Measurements from ENCODE around the gene PNMT.

The PNMT gene

GRCh38 chr17:39683295-39683939 is 15.2 kb downstream of the PNMT start:
- Histone ChIP-seq H3K4me3 (no peak overlapping the region), H3K27ac (no peak overlapping the region)
- no peak for DNase-seq (ENCODE audit: low spot score)
- no peak for TF ChIP-seq CTCF (IDR thresholded peaks at IDR 0.05)

- H3K27ac ChIP-seq, result no peak overlapping the region
- DNase-seq (ENCODE audit: low spot score), result no peak
- TF ChIP-seq CTCF (IDR thresholded peaks at IDR 0.05), result no peak
- H3K4me3 ChIP-seq, result no peak overlapping the region
Observed at GRCh38 chr17:39684369-39685192, 16.3 kb downstream of the PNMT start.

GRCh38 chr17:39687101-39687545 is 18.9 kb downstream of the PNMT start:
- Histone ChIP-seq H3K27ac (peak overlapping the region; percentile 93 to 98), H3K4me3 (peak overlapping the region; percentile 90)
- TF ChIP-seq CTCF (IDR thresholded peaks at IDR 0.05), result no peak
- no peak for DNase-seq (ENCODE audit: low spot score)

GRCh38 chr17:39687546-39688474 is 19.6 kb downstream of the PNMT start, which contains the start of gene PGAP3:
Gene PGAP3 (minus strand): TSS chr17:39688057. CDS start chr17:39688014, 43 bp downstream.
- Histone ChIP-seq H3K27ac (peak within 1 kb of the TSS; percentile 93 to 98), H3K4me3 (peak within 1 kb of the TSS; percentile 90)
- no peak for TF ChIP-seq CTCF (IDR thresholded peaks at IDR 0.05)
- peak; percentile 89 for DNase-seq (ENCODE audit: low spot score)

- H3K27ac ChIP-seq, result peak overlapping the region; percentile 93 to 98
- TF ChIP-seq CTCF (IDR thresholded peaks at IDR 0.05), result no peak
- peak overlapping the region; percentile 90 for H3K4me3 ChIP-seq
- DNase-seq (ENCODE audit: low spot score), result peak; percentile 69
Observed at GRCh38 chr17:39688475-39688835, 20.2 kb downstream of the PNMT start.

GRCh38 chr17:39688945-39689344 is 20.7 kb downstream of the PNMT start:
- peak overlapping the region; percentile 90 for H3K4me3 ChIP-seq
- no peak overlapping the region for H3K27ac ChIP-seq
- TF ChIP-seq CTCF (IDR thresholded peaks at IDR 0.05), result no peak
- no peak for DNase-seq (ENCODE audit: low spot score)

Data from coronary artery (tissue), 2 donors.